Measurements from ENCODE around the gene CCDC74B.

DNA sequence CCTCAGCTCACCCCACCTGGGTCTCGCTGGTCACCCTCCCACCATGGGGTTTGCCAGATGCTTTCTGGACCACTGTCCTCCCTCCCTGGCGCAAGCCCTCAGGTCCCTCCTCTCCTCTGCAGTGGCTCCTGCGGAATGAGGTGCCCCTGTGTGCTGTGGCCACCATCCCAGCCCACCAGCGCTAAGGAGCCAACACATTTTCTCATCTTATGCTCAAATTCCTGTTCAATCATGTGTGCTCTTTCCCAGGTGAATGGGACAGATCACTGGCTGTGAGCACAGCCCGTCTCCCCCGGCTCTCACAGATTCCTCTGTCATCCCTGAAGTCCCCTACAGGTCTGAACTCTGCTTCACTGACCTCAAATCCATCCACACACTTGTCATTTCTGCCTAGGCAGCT lies 15.2 kb upstream of the CCDC74B start:
- TF ChIP-seq, protein P1, sequence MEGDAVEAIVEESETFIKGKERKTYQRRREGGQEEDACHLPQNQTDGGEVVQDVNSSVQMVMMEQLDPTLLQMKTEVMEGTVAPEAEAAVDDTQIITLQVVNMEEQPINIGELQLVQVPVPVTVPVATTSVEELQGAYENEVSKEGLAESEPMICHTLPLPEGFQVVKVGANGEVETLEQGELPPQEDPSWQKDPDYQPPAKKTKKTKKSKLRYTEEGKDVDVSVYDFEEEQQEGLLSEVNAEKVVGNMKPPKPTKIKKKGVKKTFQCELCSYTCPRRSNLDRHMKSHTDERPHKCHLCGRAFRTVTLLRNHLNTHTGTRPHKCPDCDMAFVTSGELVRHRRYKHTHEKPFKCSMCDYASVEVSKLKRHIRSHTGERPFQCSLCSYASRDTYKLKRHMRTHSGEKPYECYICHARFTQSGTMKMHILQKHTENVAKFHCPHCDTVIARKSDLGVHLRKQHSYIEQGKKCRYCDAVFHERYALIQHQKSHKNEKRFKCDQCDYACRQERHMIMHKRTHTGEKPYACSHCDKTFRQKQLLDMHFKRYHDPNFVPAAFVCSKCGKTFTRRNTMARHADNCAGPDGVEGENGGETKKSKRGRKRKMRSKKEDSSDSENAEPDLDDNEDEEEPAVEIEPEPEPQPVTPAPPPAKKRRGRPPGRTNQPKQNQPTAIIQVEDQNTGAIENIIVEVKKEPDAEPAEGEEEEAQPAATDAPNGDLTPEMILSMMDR (conservative IDR thresholded peaks at IDR 0.05; ENCODE audit: low read length), result no peak
- no peak for TF ChIP-seq EZH2phosphoT487 (IDR thresholded peaks at IDR 0.05; ENCODE audit: borderline replicate concordance)

Measured in Loucy (cell line).